ENCODE results near the gene SPOP. TPM values are rescaled to one million over a fixed set of nuclear protein-coding genes. Genes with fewer than 3 reads are reported as not detected.

Gene SPOP
- total RNA-seq, 4 donors from 2014 or later = 27.5 to 57.5 (median 53.5) TPM

- H3K4me1 ChIP-seq = peaks cover 39 to 44% of the 10 kb centered on the region in 2 donors
- DNase-seq (no peak), ATAC-seq (no peak)
- no peak overlapping the region for H3K4me3 ChIP-seq
- peaks cover 0 to 52% of the 10 kb centered on the region in 2 donors for H3K36me3 ChIP-seq
- in situ Hi-C loops (cut with MboI; ENCODE audit: low sequenced_read_pairs in 4 of 4) (no loop called here), intact Hi-C loops (cut with DNase I; ENCODE audit: low total_unique reads) (no loop called here)
- H3K9me3 ChIP-seq = no peaks in the 10 kb centered on the region
- H3K27me3 ChIP-seq = no peaks in the 10 kb centered on the region
- TF ChIP-seq CTCF (IDR thresholded peaks at IDR 0.05 in 4 of 5, conservative IDR thresholded peaks at IDR 0.05 in 1 of 5) = no peak
- TF ChIP-seq POLR2A (IDR thresholded peaks at IDR 0.05) = no peak
- H3K27ac ChIP-seq = peak overlapping the region; percentile 19 to 73 (median 55)
Observed at GRCh38 chr17:49618028-49618611, 59.8 kb downstream of the SPOP start.

DNA sequence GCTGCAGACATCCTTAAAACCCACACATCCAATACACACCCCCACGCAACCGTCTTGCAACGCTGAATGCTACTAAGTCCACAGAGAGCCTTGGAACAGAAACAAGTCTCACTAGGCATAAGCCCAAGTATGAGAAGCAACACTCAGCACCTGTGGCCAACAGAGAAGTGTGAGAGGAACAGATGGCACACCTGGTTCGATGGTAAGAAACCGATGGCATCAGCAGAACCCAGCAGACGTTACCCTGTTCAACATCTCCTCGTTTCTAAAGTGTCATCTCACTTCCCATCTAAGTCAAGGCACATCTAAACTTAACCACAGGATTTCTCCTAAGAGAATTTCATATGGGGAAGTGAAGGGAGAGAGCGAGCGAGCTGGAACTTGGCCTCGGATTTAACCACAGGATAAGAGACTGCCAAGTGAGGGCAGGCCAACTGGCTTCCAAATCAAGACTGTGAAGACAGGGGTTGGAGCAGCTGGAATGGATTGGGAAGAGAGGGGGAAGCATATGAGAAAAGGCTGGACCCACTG lies 61.2 kb downstream of the SPOP start:
- Histone ChIP-seq H3K36me3 (peaks cover 0 to 44% of the 10 kb centered on the region in 2 donors), H3K4me1 (peaks cover 47 to 49% of the 10 kb centered on the region in 2 donors), H3K27ac (peak overlapping the region; percentile 49 to 73 (median 67))

DNA sequence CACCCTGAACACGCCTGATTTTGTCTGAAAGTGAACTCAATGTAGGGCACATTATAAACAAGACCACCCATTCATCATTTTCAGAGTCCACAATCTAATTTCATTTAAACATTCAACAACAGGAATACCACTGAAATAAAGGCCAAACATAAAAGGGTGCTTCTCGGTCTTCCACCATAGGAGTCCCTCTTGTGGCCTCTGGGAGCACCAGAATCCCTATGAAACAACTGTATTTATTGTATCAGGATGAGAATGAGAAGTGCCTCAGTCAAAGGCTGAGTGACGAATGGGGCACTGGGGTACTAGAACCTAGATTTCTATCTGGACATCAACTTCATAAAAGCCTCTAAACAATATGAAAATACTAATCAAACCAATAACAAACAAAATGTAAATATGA lies 61.8 kb downstream of the SPOP start:
- Histone ChIP-seq H3K4me1 (peaks cover 49% of the 10 kb centered on the region in 2 donors), H3K27ac (peak overlapping the region; percentile 49 to 73 (median 67)), H3K36me3 (peaks cover 0 to 39% of the 10 kb centered on the region in 2 donors), H3K9me3 (no peaks in the 10 kb centered on the region), H3K4me3 (no peak overlapping the region), H3K27me3 (no peaks in the 10 kb centered on the region)
- TF ChIP-seq POLR2A (IDR thresholded peaks at IDR 0.05) (no peak), CTCF (IDR thresholded peaks at IDR 0.05 in 4 of 5, conservative IDR thresholded peaks at IDR 0.05 in 1 of 5) (peak in 2 of 5 experiments; percentile 14 to 21)
- ATAC-seq (no peak), DNase-seq (no peak)
- intact Hi-C loops (cut with DNase I; ENCODE audit: low total_unique reads) (no loop called here), in situ Hi-C loops (cut with MboI; ENCODE audit: low sequenced_read_pairs in 4 of 4) (no loop called here)

More for the DNA sequence above, 61.2 kb downstream of the SPOP start:
- ATAC-seq (peak; percentile 51 to 69), DNase-seq (peak; percentile 49 to 75)
- intact Hi-C loops (cut with DNase I; ENCODE audit: low total_unique reads) = no loop called here
- TF ChIP-seq POLR2A (IDR thresholded peaks at IDR 0.05) (no peak), CTCF (IDR thresholded peaks at IDR 0.05 in 4 of 5, conservative IDR thresholded peaks at IDR 0.05 in 1 of 5) (no peak)
- Histone ChIP-seq H3K9me3 (no peaks in the 10 kb centered on the region), H3K4me3 (no peak overlapping the region), H3K27me3 (no peaks in the 10 kb centered on the region)
- in situ Hi-C loops (cut with MboI; ENCODE audit: low sequenced_read_pairs in 4 of 4) = no loop called here

GRCh38 chr17:49613182-49613800 lies 64.6 kb downstream of the SPOP start:
- no peaks in the 10 kb centered on the region for H3K27me3 ChIP-seq
- H3K4me1 ChIP-seq = peaks cover 50 to 51% of the 10 kb centered on the region in 2 donors
- H3K36me3 ChIP-seq = peaks cover 0 to 44% of the 10 kb centered on the region in 2 donors
- TF ChIP-seq CTCF (IDR thresholded peaks at IDR 0.05 in 4 of 5, conservative IDR thresholded peaks at IDR 0.05 in 1 of 5) (no peak), POLR2A (IDR thresholded peaks at IDR 0.05) (no peak)
- no peaks in the 10 kb centered on the region for H3K9me3 ChIP-seq
- H3K27ac ChIP-seq = peak overlapping the region in 2 of 4 donors; percentile 4 to 58
- ATAC-seq (no peak), DNase-seq (no peak)
- in situ Hi-C loops (cut with MboI; ENCODE audit: low sequenced_read_pairs in 4 of 4) = no loop called here
- intact Hi-C loops (cut with DNase I; ENCODE audit: low total_unique reads) = loop anchor here (5.0 kb wide), 1 partner anchor 36 kb away; the partner anchor contains the start of gene NXPH3
- no peak overlapping the region for H3K4me3 ChIP-seq

Data from gastrocnemius medialis (tissue), 4 donors.